Activated CD8-positive, alpha-beta T cell treated with anti-CD3 and anti-CD28 coated beads for 36 hours (primary cell): ENCODE data around the gene EEF1A2. TPM values are rescaled to one million over a fixed set of nuclear protein-coding genes. Genes with fewer than 3 reads are reported as not detected.

Experiments used
- ATAC-seq: fragments of 200-7000 bp; cut with Tn5 transposase; one replicate; pipeline ENCODE4 v1.10.0; 2021; ENCODE audit warnings: mild to moderate bottlenecking, moderate library complexity
- CTCF ChIA-PET: fragments of 350-600 bp; sonication (Branson Sonifier 250); formaldehyde crosslinking; loops from one replicate; lab custom pipeline; 2021; ENCODE audit warnings: antibody characterized with exemption; lab: Charles Lee
- POLR2A ChIA-PET: fragments of 350-600 bp; sonication (Branson Sonifier 250); formaldehyde crosslinking; loops from one replicate; lab custom pipeline; 2021; ENCODE audit warnings: antibody characterized with exemption; lab: Charles Lee
- DNase-seq: peaks from one replicate; pipeline ENCODE4 v3.0.0-alpha.2; 2020
- H3K27ac Mint-ChIP-seq: one replicate; pipeline ENCODE4 v1.8.0; 2021; ENCODE audit warnings: mild to moderate bottlenecking, mixed read lengths
- H3K27me3 Mint-ChIP-seq: one replicate; pipeline ENCODE4 v1.8.0; 2021; ENCODE audit warnings: mixed read lengths
- H3K36me3 Mint-ChIP-seq: one replicate; pipeline ENCODE4 v1.8.0; 2021; ENCODE audit warnings: low read depth, mixed read lengths
- H3K4me1 Mint-ChIP-seq: one replicate; pipeline ENCODE4 v1.8.0; 2021; ENCODE audit warnings: low read depth, mixed read lengths
- H3K4me3 Mint-ChIP-seq: one replicate; pipeline ENCODE4 v1.8.0; 2021; ENCODE audit warnings: mild to moderate bottlenecking, moderate library complexity, mixed read lengths
- H3K9me3 Mint-ChIP-seq: one replicate; pipeline ENCODE4 v1.8.0; 2021; ENCODE audit warnings: mixed read lengths
- intact Hi-C: fragments of 100-400 bp; cut with micrococcal nuclease; formaldehyde crosslinking; loops from one replicate; pipeline ENCODE4 v1.10.0; 2022
- total RNA-seq, 2 experiments: library from RNA; stranded (reverse); gene quantifications; one replicate each; pipeline ENCODE4 v1.2.3, GENCODE V29; 2021
- TF ChIP-seq, protein P1 (sequence below): fragments of 200-600 bp; IDR thresholded peaks from one replicate; pipeline ENCODE4 v1.8.0; 2022; ENCODE audit warnings: antibody characterized with exemption, mild to moderate bottlenecking

EEF1A2 gene
- total RNA-seq, 2 experiments from 2014 or later = 1.4 to 2.2 TPM

DNA sequence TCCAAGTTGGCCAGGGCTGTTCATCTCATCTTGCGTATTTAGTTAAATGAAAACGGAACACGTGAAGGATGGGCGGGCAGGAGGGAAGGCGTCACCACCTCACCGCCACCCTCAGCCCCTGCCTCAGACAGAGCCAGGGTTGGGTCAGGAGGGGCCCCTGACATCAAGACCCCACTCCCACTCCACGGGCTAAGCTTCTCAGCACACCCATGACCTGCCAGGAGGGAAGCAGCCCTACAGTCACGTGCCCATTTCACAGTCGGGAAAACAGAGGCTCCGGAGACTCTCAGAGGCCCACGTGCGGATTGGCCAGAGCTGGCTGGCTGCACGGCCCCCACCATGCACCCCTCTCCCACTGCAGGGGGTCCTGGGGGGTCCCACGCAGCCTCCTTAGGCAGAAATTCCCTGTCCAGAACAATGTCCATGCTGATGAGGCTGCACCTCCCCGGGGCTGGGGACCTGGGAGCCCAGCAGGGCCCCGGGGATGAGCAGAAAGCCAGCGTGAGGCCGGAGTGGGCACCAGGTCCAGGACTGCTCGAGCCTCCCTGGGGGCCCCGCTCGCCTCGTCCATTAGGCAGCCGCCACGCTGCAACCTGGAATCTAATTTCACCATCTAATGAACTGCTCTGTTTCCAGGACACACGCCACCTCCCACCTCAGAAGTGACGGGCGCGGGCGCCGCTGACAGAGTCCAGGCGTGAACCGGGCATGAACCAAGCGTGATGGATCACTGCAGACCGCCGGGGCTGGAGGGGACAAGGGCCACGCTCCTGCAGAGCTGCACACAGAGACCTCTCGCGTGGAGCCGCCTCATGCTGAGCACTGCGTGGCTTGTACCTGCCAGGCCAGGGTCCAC lies 42.2 kb downstream of the EEF1A2 start:
- intact Hi-C loops = no loop called here
- TF ChIP-seq, protein P1, sequence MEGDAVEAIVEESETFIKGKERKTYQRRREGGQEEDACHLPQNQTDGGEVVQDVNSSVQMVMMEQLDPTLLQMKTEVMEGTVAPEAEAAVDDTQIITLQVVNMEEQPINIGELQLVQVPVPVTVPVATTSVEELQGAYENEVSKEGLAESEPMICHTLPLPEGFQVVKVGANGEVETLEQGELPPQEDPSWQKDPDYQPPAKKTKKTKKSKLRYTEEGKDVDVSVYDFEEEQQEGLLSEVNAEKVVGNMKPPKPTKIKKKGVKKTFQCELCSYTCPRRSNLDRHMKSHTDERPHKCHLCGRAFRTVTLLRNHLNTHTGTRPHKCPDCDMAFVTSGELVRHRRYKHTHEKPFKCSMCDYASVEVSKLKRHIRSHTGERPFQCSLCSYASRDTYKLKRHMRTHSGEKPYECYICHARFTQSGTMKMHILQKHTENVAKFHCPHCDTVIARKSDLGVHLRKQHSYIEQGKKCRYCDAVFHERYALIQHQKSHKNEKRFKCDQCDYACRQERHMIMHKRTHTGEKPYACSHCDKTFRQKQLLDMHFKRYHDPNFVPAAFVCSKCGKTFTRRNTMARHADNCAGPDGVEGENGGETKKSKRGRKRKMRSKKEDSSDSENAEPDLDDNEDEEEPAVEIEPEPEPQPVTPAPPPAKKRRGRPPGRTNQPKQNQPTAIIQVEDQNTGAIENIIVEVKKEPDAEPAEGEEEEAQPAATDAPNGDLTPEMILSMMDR = no peak
- ATAC-seq (no peak), DNase-seq (no peak)
- Mint-ChIP-seq H3K9me3 (no peaks in the 10 kb centered on the region), H3K4me3 (no peak overlapping the region), H3K27ac (no peak overlapping the region), H3K27me3 (peaks cover 24% of the 10 kb centered on the region), H3K4me1 (no peaks in the 10 kb centered on the region), H3K36me3 (no peaks in the 10 kb centered on the region)
- ChIA-PET CTCF (no interaction called here), POLR2A (no interaction called here)

DNA sequence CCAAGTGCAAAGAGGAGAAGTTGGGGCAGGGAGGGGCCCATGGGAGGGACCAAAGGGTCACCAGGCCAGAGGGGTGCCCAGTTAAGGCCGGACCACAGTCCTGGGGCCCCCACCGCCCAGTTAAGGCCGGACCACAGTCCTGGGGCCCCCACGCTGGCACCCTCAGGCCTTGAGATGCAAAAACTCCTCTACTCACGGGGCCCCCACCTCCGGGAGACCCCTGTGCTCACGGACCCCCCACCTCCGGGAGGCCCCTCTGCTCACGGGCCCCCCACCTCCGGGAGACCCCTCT lies 43.4 kb downstream of the EEF1A2 start:
- intact Hi-C loops = no loop called here
- H3K27me3 Mint-ChIP-seq = peaks cover 20% of the 10 kb centered on the region
- no peaks in the 10 kb centered on the region for H3K36me3 Mint-ChIP-seq
- no peak overlapping the region for H3K27ac Mint-ChIP-seq
- POLR2A ChIA-PET = no interaction called here
- DNase-seq (no peak), ATAC-seq (peak; percentile 9)
- H3K4me3 Mint-ChIP-seq = no peak overlapping the region
- H3K9me3 Mint-ChIP-seq = no peaks in the 10 kb centered on the region
- CTCF ChIA-PET = no interaction called here
- no peaks in the 10 kb centered on the region for H3K4me1 Mint-ChIP-seq
- TF ChIP-seq, protein P1 = no peak

DNA sequence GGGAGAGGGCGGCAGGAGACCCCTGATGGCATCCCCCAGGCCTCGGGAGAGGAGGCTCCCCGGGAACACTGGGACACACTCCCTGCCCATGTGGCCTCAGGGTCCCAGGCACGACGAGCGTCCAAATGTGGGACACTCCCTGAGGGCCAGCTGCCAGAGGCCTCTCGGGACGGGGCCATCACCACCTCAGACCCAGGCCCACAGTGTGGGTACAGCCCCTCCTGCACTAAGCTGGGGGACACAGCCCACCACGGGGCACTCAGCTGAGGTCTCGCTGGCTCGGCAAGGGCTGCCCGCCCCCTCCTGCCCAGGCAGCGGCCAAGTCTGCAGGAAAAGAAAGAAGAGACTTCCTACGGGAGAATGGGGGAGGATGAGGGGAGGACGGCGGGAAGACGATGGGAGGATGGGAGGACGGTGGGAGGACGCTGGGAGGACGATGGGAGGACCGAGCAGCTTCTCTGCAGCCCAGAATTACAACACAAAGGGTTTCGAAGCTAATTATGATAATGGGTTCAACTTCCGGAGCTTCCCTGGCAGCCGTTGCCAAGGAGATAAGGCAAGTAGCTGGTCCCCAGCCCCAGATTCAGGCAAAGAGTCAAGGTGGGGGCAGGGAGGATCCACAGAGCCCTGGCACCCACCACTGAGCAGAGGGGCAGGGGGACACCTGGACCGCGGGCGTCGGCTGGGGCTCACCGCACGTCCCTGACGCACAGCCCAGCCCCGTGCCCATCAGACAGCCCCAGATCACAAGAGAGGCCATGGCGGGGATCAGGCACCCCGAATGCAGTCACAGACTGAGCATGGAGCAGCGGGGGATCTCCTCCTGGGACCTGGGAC lies 43.9 kb downstream of the EEF1A2 start:
- peaks cover 20% of the 10 kb centered on the region for H3K27me3 Mint-ChIP-seq
- H3K4me3 Mint-ChIP-seq = no peak overlapping the region
- H3K4me1 Mint-ChIP-seq = no peaks in the 10 kb centered on the region
- ChIA-PET POLR2A (no interaction called here), CTCF (no interaction called here)
- H3K9me3 Mint-ChIP-seq = no peaks in the 10 kb centered on the region
- TF ChIP-seq, protein P1 = no peak
- H3K36me3 Mint-ChIP-seq = no peaks in the 10 kb centered on the region
- no peak for ATAC-seq
- no peak overlapping the region for H3K27ac Mint-ChIP-seq
- intact Hi-C loops = no loop called here
- DNase-seq = no peak

DNA sequence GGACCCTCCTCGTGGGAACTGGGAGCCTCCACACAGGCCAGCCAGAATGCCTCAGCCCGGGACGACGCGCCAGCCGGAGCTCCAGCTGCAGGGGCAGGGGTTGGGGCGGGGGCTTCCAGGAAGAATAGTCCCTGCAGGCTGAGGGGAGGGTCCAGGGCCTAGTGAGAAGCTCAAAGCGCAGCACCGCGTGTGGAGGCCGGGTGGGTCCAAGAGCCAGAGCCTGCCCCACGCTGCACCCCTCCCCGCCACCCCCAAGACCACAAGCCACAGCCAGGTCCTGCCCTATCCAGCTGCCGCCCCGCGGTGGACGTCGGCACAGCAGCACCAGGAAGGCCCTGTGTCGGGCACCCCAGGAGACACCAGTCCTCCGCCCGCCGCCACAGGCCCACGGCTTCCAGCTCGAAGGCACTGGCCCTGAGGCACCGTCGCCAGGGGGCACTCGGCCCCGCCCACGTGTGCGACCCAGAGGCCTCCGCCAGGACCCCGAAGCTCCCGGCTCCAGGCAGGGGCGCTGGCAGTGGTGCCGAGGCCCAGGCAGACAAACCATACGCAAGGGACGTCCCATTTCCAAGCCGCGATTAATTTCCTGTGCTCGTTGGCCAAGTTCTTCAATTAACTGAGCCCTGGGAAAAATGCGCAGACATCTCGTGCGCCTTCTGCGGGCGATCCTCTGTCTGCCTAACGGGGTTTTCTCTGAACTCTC lies 45.9 kb downstream of the EEF1A2 start:
- Mint-ChIP-seq H3K36me3 (no peaks in the 10 kb centered on the region), H3K4me3 (no peak overlapping the region), H3K27me3 (peaks cover 22% of the 10 kb centered on the region), H3K27ac (no peak overlapping the region), H3K9me3 (no peaks in the 10 kb centered on the region), H3K4me1 (no peaks in the 10 kb centered on the region)
- ChIA-PET CTCF (interaction anchor here (0.7 kb wide), 2 partner anchors 10 to 65 kb away, joined by 3 read pairs; no protein-coding TSS in a partner anchor), POLR2A (no interaction called here)
- TF ChIP-seq, protein P1 = peak; percentile 20
- DNase-seq (peak; percentile 44), ATAC-seq (peak; percentile 67)
- intact Hi-C loops = no loop called here
